CD4-positive, CD25-positive, alpha-beta regulatory T cell (primary cell): ENCODE data around the gene CNOT1. TPM values are rescaled to one million over a fixed set of nuclear protein-coding genes. Genes with fewer than 3 reads are reported as not detected.

Source experiments
- ATAC-seq, 2 donors: fragments of 150-1000 bp; cut with Tn5 transposase; one replicate each; pipeline ENCODE4 v1.10.0; 2021; ENCODE audit warnings: low read depth in 2 of 2, moderate number of reproducible peaks in 2 of 2, moderate library complexity in 1 of 2
- DNase-seq, 3 donors: peaks; one replicate each; pipeline versions ENCODE4 v3.0.0 to v3.0.0-alpha.2; 2012 to 2022; ENCODE audit warnings: mixed read lengths in 1 of 3
- H3K27ac ChIP-seq: one replicate; pipeline ENCODE4 v1.7.0; 2013; ENCODE audit warnings: mild to moderate bottlenecking, low read length; ENCODE audit not compliant: insufficient read depth, poor library complexity, severe bottlenecking
- H3K27me3 ChIP-seq: one replicate; pipeline ENCODE4 v1.7.0; 2013; ENCODE audit warnings: low read length; ENCODE audit not compliant: control insufficient read depth, insufficient read depth
- H3K36me3 ChIP-seq: one replicate; pipeline ENCODE4 v1.7.0; 2013; ENCODE audit warnings: mild to moderate bottlenecking, low read length, moderate library complexity; ENCODE audit not compliant: control insufficient read depth, insufficient read depth
- H3K4me1 ChIP-seq: 2 replicates; pipeline ENCODE4 v1.7.0; 2013; ENCODE audit warnings: mild to moderate bottlenecking, low read length; ENCODE audit not compliant: insufficient read depth, control insufficient read depth, poor library complexity, severe bottlenecking
- H3K4me3 ChIP-seq: one replicate; pipeline ENCODE4 v1.7.0; 2013; ENCODE audit warnings: low read depth, mild to moderate bottlenecking, low read length, moderate library complexity
- H3K9me3 ChIP-seq, 2 experiments: 1 replicate in 1 of 2; 2 replicates in 1 of 2; pipeline ENCODE4 v1.7.0; 2013; ENCODE audit warnings: low read length in 2 of 2, mild to moderate bottlenecking in 1 of 2, moderate library complexity in 1 of 2; ENCODE audit not compliant: control insufficient read depth in 2 of 2
- H3K27ac Mint-ChIP-seq, 3 donors: one replicate each; pipeline ENCODE4 v1.8.0; 2020 to 2022; ENCODE audit warnings: mild to moderate bottlenecking in 3 of 3, mixed read lengths in 3 of 3, moderate library complexity in 2 of 3
- H3K27me3 Mint-ChIP-seq: one replicate; pipeline ENCODE4 v1.8.0; 2022; ENCODE audit warnings: mild to moderate bottlenecking, mixed read lengths
- H3K36me3 Mint-ChIP-seq: one replicate; pipeline ENCODE4 v1.8.0; 2020; ENCODE audit warnings: mixed read lengths
- H3K4me1 Mint-ChIP-seq, 4 donors: one replicate each; pipeline ENCODE4 v1.8.0; 2020 to 2022; ENCODE audit warnings: mixed read lengths in 4 of 4, mild to moderate bottlenecking in 1 of 4
- H3K4me3 Mint-ChIP-seq, 4 donors: one replicate each; pipeline ENCODE4 v1.8.0; 2020 to 2022; ENCODE audit warnings: mild to moderate bottlenecking in 4 of 4, mixed read lengths in 4 of 4, moderate library complexity in 3 of 4
- H3K9me3 Mint-ChIP-seq, 7 donors: one replicate each; pipeline ENCODE4 v1.8.0; 2020 to 2022; ENCODE audit warnings: mixed read lengths in 7 of 7, mild to moderate bottlenecking in 3 of 7, moderate library complexity in 2 of 7
- polyA plus RNA-seq, 4 donors: library from polyadenylated mRNA; unstranded; fragments of 300-500 nt; fragmentation: Illumina TruSeq; gene quantifications; one replicate each; pipeline ENCODE4 v1.2.3, GENCODE V29; 2021
- total RNA-seq: library from RNA; stranded (reverse); gene quantifications from one replicate; pipeline ENCODE4 v1.2.3, GENCODE V29; 2022

CNOT1 gene
- total and polyA plus RNA-seq, 5 donors from 2014 or later, result 78.7 to 252 (median 87.1) TPM

DNA sequence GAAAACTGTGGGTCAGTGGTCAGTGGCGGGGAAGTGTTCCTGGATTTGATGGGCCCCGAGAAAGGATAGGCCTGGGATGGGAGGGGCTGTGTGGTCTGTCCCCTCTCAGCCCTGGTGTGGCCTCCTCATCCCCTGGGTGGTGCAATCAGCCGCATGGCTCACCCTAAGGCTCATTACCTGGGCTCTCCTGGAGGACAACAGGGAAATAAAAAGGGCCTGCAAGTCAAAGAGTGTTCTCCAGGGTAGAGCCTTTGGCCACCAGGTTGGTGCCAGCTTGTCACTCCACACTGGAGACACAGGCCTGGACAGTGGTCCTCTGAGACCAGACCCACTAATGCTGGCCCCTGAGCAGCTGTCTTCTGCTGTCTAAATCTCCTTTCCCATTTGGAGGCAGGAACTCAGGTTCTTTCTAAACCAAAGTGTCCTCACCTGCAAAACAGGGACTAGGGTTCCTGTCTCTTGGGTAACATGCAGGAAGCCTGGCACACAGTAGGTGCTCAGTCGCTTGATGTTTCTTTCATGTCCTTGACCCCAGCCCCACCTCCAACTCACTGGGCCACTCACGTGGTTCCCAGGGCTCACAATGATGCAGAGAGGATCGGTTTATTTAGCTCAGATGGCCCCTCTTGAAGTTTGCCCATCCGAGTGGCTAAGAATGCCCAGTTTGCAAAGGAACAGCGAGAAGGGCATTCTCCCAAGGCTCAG, 127.3 kb downstream of the CNOT1 start:
- H3K4me1 ChIP-seq, result peaks cover 15% of the 10 kb centered on the region
- Mint-ChIP-seq H3K36me3 (no peaks in the 10 kb centered on the region), H3K27ac (no peak overlapping the region), H3K9me3 (no peaks in the 10 kb centered on the region), H3K27me3 (peaks cover 4% of the 10 kb centered on the region), H3K4me3 (peak overlapping the region in 2 of 4 donors; percentile 28 to 80), H3K4me1 (peaks cover 0 to 25% (median 0%) of the 10 kb centered on the region in 4 donors)
- H3K27ac ChIP-seq, result no peak overlapping the region
- no peak for ATAC-seq
- no peak for DNase-seq
- H3K4me3 ChIP-seq, result no peak overlapping the region
- H3K9me3 ChIP-seq, result no peaks in the 10 kb centered on the region
- H3K27me3 ChIP-seq, result no peaks in the 10 kb centered on the region
- H3K36me3 ChIP-seq, result no peaks in the 10 kb centered on the region

DNA sequence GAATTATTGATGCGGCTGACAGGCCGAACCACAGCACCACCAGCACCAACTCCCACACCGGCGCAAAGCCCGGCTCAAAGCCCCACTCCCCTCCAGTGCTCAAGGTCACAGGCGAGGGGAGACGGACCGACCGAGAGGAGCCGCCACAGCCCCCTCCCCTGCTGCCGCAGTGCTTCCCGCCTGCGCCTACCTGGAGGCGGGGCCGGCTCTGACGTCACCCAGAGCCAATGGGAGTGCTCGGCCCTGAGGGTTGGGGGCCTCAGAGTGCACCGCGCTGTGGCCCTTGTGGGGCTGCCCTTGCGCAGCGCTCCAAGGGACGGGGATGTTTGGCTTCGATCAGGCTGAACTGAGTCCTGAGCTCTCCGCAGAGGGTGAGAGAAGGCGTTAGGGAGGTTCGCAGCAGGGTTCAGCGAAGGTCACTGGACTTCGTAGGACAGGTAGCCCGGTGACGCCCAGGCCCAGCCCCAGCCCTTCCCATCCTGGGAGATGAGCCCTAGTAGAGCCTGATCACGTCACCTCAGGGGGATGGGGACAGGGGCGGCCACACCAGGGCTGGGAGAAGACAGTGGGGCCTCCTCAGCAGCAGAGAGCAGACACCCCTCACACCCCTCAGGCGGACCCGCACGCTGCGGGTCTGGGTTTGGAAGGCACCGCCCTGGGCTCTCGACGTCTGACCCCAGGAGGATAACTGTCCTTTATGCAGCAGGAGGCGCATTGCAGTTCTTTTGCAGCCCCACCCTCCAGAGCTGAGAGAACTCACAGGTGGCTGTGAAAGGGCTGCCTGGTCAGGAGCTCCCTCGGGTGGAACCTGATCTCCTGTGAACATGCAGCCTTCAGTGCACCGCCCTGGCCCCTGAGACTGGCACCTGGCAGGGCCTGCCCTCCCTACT, 128.1 kb downstream of the CNOT1 start:
- Mint-ChIP-seq H3K9me3 (no peaks in the 10 kb centered on the region), H3K27ac (peak overlapping the region in 1 of 3 donors; percentile 76), H3K4me1 (peaks cover 0 to 29% (median 0%) of the 10 kb centered on the region in 4 donors), H3K27me3 (peaks cover 4% of the 10 kb centered on the region), H3K36me3 (no peaks in the 10 kb centered on the region), H3K4me3 (peak overlapping the region in 3 of 4 donors; percentile 47 to 80 (median 74))
- H3K4me1 ChIP-seq, result peaks cover 15% of the 10 kb centered on the region
- peak; percentile 17 to 33 (median 28) for DNase-seq
- H3K27me3 ChIP-seq, result no peaks in the 10 kb centered on the region
- H3K27ac ChIP-seq, result no peak overlapping the region
- H3K36me3 ChIP-seq, result no peaks in the 10 kb centered on the region
- H3K4me3 ChIP-seq, result no peak overlapping the region
- ATAC-seq, result peak in 1 of 2 donors; percentile 21
- no peaks in the 10 kb centered on the region for H3K9me3 ChIP-seq

GRCh38 chr16:58500430-58501241, 129.0 kb downstream of the CNOT1 start:
- Mint-ChIP-seq H3K4me1 (peaks cover 0 to 28% (median 0%) of the 10 kb centered on the region in 4 donors), H3K4me3 (peak overlapping the region in 2 of 4 donors; percentile 74 to 80), H3K36me3 (no peaks in the 10 kb centered on the region), H3K27ac (no peak overlapping the region), H3K27me3 (peaks cover 4% of the 10 kb centered on the region), H3K9me3 (no peaks in the 10 kb centered on the region)
- ATAC-seq, result peak; percentile 6
- H3K27me3 ChIP-seq, result no peaks in the 10 kb centered on the region
- no peak overlapping the region for H3K4me3 ChIP-seq
- no peak overlapping the region for H3K27ac ChIP-seq
- DNase-seq, result no peak
- H3K36me3 ChIP-seq, result no peaks in the 10 kb centered on the region
- H3K9me3 ChIP-seq, result no peaks in the 10 kb centered on the region
- H3K4me1 ChIP-seq, result peaks cover 15% of the 10 kb centered on the region

GRCh38 chr16:58499615-58500351, 129.8 kb downstream of the CNOT1 start, which contains the start of gene NDRG4:
TSS of gene NDRG4 (plus strand) at chr16:58500143. CDS start at chr16:58500249, 106 bp downstream.
- no peaks in the 10 kb centered on the region for H3K36me3 ChIP-seq
- H3K27ac ChIP-seq, result no peak within 1 kb of the TSS
- Mint-ChIP-seq H3K4me1 (peaks cover 0 to 36% (median 0%) of the 10 kb centered on the region in 4 donors), H3K27ac (no peak within 1 kb of the TSS), H3K4me3 (peak within 1 kb of the TSS; percentile 21 to 80 (median 66)), H3K9me3 (no peaks in the 10 kb centered on the region), H3K27me3 (peaks cover 2% of the 10 kb centered on the region), H3K36me3 (no peaks in the 10 kb centered on the region)
- no peak within 1 kb of the TSS for H3K4me3 ChIP-seq
- ATAC-seq (peak in 1 of 2 donors; percentile 25), DNase-seq (peak in 1 of 3 donors; percentile 53)
- H3K4me1 ChIP-seq, result peaks cover 15% of the 10 kb centered on the region
- no peaks in the 10 kb centered on the region for H3K9me3 ChIP-seq
- H3K27me3 ChIP-seq, result no peaks in the 10 kb centered on the region

DNA sequence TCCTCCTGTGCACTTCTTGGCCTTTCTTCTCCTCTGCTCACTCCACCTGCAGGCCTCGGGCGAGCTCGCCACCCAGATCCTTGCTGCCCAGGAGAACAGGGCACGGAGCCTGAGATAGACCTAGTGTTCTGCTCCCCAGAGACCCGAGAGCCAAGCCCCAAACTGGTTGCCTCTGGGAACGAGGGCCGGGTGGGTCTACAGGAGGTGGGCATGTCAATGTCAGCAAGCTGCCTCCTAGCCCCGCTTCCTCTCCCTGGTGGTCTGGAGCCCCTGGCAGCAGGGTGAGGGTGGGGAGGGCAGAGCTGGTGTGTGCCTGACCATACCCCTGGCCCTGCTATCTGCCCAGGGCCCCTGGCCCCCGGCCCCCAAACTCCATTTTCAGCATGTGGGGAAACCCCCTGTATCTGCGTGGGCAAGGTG, 130.5 kb downstream of the CNOT1 start:
- Mint-ChIP-seq H3K36me3 (no peaks in the 10 kb centered on the region), H3K4me3 (peak overlapping the region in 1 of 4 donors; percentile 0), H3K27me3 (no peaks in the 10 kb centered on the region), H3K9me3 (no peaks in the 10 kb centered on the region), H3K27ac (no peak overlapping the region), H3K4me1 (peaks cover 0 to 36% (median 0%) of the 10 kb centered on the region in 4 donors)
- Histone ChIP-seq H3K36me3 (no peaks in the 10 kb centered on the region), H3K4me3 (no peak overlapping the region), H3K27me3 (no peaks in the 10 kb centered on the region), H3K4me1 (peaks cover 15% of the 10 kb centered on the region), H3K27ac (no peak overlapping the region), H3K9me3 (no peaks in the 10 kb centered on the region)
- no peak for DNase-seq
- ATAC-seq, result no peak

GRCh38 chr16:58498341-58499091, 131.1 kb downstream of the CNOT1 start:
- peaks cover 0 to 36% (median 0%) of the 10 kb centered on the region in 4 donors for H3K4me1 Mint-ChIP-seq

More at GRCh38 chr16:58498341-58499091, 131.1 kb downstream of the CNOT1 start:
- H3K4me3 ChIP-seq, result no peak overlapping the region
- H3K9me3 Mint-ChIP-seq, result no peaks in the 10 kb centered on the region
- no peaks in the 10 kb centered on the region for H3K9me3 ChIP-seq
- no peak overlapping the region for H3K27ac Mint-ChIP-seq
- H3K36me3 Mint-ChIP-seq, result no peaks in the 10 kb centered on the region
- H3K27ac ChIP-seq, result no peak overlapping the region
- no peaks in the 10 kb centered on the region for H3K36me3 ChIP-seq
- H3K27me3 Mint-ChIP-seq, result no peaks in the 10 kb centered on the region
- H3K4me3 Mint-ChIP-seq, result peak overlapping the region in 1 of 4 donors; percentile 0
- peaks cover 15% of the 10 kb centered on the region for H3K4me1 ChIP-seq
- ATAC-seq (no peak), DNase-seq (no peak)
- no peaks in the 10 kb centered on the region for H3K27me3 ChIP-seq
